ENCODE results near the gene TMEM203.

The TMEM203 gene

GRCh38 chr9:137198902-137199283 lies 6.6 kb downstream of the TMEM203 start:
- ATAC-seq (replicated peaks; ENCODE audit: extremely low read depth, poor library complexity, severe bottlenecking) (no peak), DNase-seq (ENCODE audit: low spot score in 2 of 2) (no peak)
- Mint-ChIP-seq H3K4me1 (peaks cover 11% of the 10 kb centered on the region), H3K27ac (ENCODE audit: low read depth) (no peak overlapping the region), H3K36me3 (ENCODE audit: insufficient read depth) (peaks cover 5% of the 10 kb centered on the region), H3K9me3 (no peaks in the 10 kb centered on the region), H3K4me3 (peak overlapping the region; percentile 78), H3K27me3 (no peaks in the 10 kb centered on the region)

- H3K36me3 Mint-ChIP-seq (ENCODE audit: insufficient read depth) = peaks cover 5% of the 10 kb centered on the region
- DNase-seq (ENCODE audit: low spot score in 2 of 2) = no peak
- H3K27me3 Mint-ChIP-seq = no peaks in the 10 kb centered on the region
- H3K27ac Mint-ChIP-seq (ENCODE audit: low read depth) = no peak overlapping the region
- ATAC-seq (replicated peaks; ENCODE audit: extremely low read depth, poor library complexity, severe bottlenecking) = no peak
- H3K9me3 Mint-ChIP-seq = no peaks in the 10 kb centered on the region
- peak overlapping the region; percentile 78 for H3K4me3 Mint-ChIP-seq
- H3K4me1 Mint-ChIP-seq = peaks cover 11% of the 10 kb centered on the region
These were observed 7.2 kb downstream of the TMEM203 start for GRCh38 chr9:137198051-137198901.

GRCh38 chr9:137195525-137196220 lies 9.8 kb downstream of the TMEM203 start:
- H3K4me3 Mint-ChIP-seq = no peak overlapping the region

GRCh38 chr9:137194909-137195308 lies 10.5 kb downstream of the TMEM203 start:
- H3K9me3 Mint-ChIP-seq = no peaks in the 10 kb centered on the region
- peaks cover 5% of the 10 kb centered on the region for H3K36me3 Mint-ChIP-seq (ENCODE audit: insufficient read depth)
- no peaks in the 10 kb centered on the region for H3K4me1 Mint-ChIP-seq
- no peak for DNase-seq (ENCODE audit: low spot score in 2 of 2)
- H3K27ac Mint-ChIP-seq (ENCODE audit: low read depth) = no peak overlapping the region
- H3K4me3 Mint-ChIP-seq = no peak overlapping the region
- no peak for ATAC-seq (replicated peaks; ENCODE audit: extremely low read depth, poor library complexity, severe bottlenecking)
- no peaks in the 10 kb centered on the region for H3K27me3 Mint-ChIP-seq

More at GRCh38 chr9:137195525-137196220, 9.8 kb downstream of the TMEM203 start:
- no peak for DNase-seq (ENCODE audit: low spot score in 2 of 2)
- H3K4me1 Mint-ChIP-seq = no peaks in the 10 kb centered on the region
- ATAC-seq (replicated peaks; ENCODE audit: extremely low read depth, poor library complexity, severe bottlenecking) = no peak
- no peaks in the 10 kb centered on the region for H3K27me3 Mint-ChIP-seq
- H3K27ac Mint-ChIP-seq (ENCODE audit: low read depth) = no peak overlapping the region
- H3K36me3 Mint-ChIP-seq (ENCODE audit: insufficient read depth) = peaks cover 5% of the 10 kb centered on the region
- no peaks in the 10 kb centered on the region for H3K9me3 Mint-ChIP-seq

- Mint-ChIP-seq H3K27me3 (no peaks in the 10 kb centered on the region), H3K4me1 (peaks cover 3% of the 10 kb centered on the region), H3K36me3 (ENCODE audit: insufficient read depth) (peaks cover 4% of the 10 kb centered on the region), H3K4me3 (no peak overlapping the region), H3K27ac (ENCODE audit: low read depth) (no peak overlapping the region), H3K9me3 (no peaks in the 10 kb centered on the region)
- DNase-seq (ENCODE audit: low spot score in 2 of 2) = no peak
- ATAC-seq (replicated peaks; ENCODE audit: extremely low read depth, poor library complexity, severe bottlenecking) = no peak
These were observed 11.1 kb downstream of the TMEM203 start for GRCh38 chr9:137194388-137194787.

- no peak for DNase-seq (ENCODE audit: low spot score in 2 of 2)
- ATAC-seq (replicated peaks; ENCODE audit: extremely low read depth, poor library complexity, severe bottlenecking) = no peak
- peaks cover 9% of the 10 kb centered on the region for H3K4me1 Mint-ChIP-seq
- H3K4me3 Mint-ChIP-seq = no peak overlapping the region
- no peaks in the 10 kb centered on the region for H3K27me3 Mint-ChIP-seq
- peaks cover 8% of the 10 kb centered on the region for H3K36me3 Mint-ChIP-seq (ENCODE audit: insufficient read depth)
- no peak overlapping the region for H3K27ac Mint-ChIP-seq (ENCODE audit: low read depth)
- no peaks in the 10 kb centered on the region for H3K9me3 Mint-ChIP-seq
These were observed 11.7 kb downstream of the TMEM203 start for GRCh38 chr9:137193771-137194170.

- Mint-ChIP-seq H3K9me3 (no peaks in the 10 kb centered on the region), H3K36me3 (ENCODE audit: insufficient read depth) (peaks cover 15% of the 10 kb centered on the region), H3K4me3 (no peak overlapping the region), H3K4me1 (peaks cover 9% of the 10 kb centered on the region), H3K27me3 (no peaks in the 10 kb centered on the region), H3K27ac (ENCODE audit: low read depth) (no peak overlapping the region)
- ATAC-seq (replicated peaks; ENCODE audit: extremely low read depth, poor library complexity, severe bottlenecking) (no peak), DNase-seq (ENCODE audit: low spot score in 2 of 2) (no peak)
These were observed 12.6 kb downstream of the TMEM203 start for GRCh38 chr9:137192859-137193258.

GRCh38 chr9:137192448-137192780 lies 13.0 kb downstream of the TMEM203 start:
- no peak for DNase-seq (ENCODE audit: low spot score in 2 of 2)
- Mint-ChIP-seq H3K4me1 (peaks cover 13% of the 10 kb centered on the region), H3K36me3 (ENCODE audit: insufficient read depth) (peaks cover 19% of the 10 kb centered on the region), H3K27me3 (no peaks in the 10 kb centered on the region), H3K9me3 (no peaks in the 10 kb centered on the region), H3K27ac (ENCODE audit: low read depth) (no peak overlapping the region), H3K4me3 (no peak overlapping the region)
- no peak for ATAC-seq (replicated peaks; ENCODE audit: extremely low read depth, poor library complexity, severe bottlenecking)

- Mint-ChIP-seq H3K4me3 (no peak overlapping the region), H3K9me3 (no peaks in the 10 kb centered on the region), H3K4me1 (peaks cover 18% of the 10 kb centered on the region), H3K36me3 (ENCODE audit: insufficient read depth) (peaks cover 20% of the 10 kb centered on the region), H3K27me3 (no peaks in the 10 kb centered on the region), H3K27ac (ENCODE audit: low read depth) (no peak overlapping the region)
- ATAC-seq (replicated peaks; ENCODE audit: extremely low read depth, poor library complexity, severe bottlenecking) (no peak), DNase-seq (ENCODE audit: low spot score in 2 of 2) (no peak)
These were observed 13.6 kb downstream of the TMEM203 start for GRCh38 chr9:137191691-137192447.

GRCh38 chr9:137191245-137191644 lies 14.2 kb downstream of the TMEM203 start:
- Mint-ChIP-seq H3K4me3 (peak overlapping the region; percentile 63), H3K27ac (ENCODE audit: low read depth) (peak overlapping the region; percentile 87), H3K9me3 (no peaks in the 10 kb centered on the region), H3K4me1 (peaks cover 18% of the 10 kb centered on the region), H3K36me3 (ENCODE audit: insufficient read depth) (peaks cover 20% of the 10 kb centered on the region), H3K27me3 (no peaks in the 10 kb centered on the region)
- ATAC-seq (replicated peaks; ENCODE audit: extremely low read depth, poor library complexity, severe bottlenecking) = no peak
- DNase-seq (ENCODE audit: low spot score in 2 of 2) = no peak

- no peak for ATAC-seq (replicated peaks; ENCODE audit: extremely low read depth, poor library complexity, severe bottlenecking)
These were observed 15.1 kb downstream of the TMEM203 start for GRCh38 chr9:137190315-137190856.

More at GRCh38 chr9:137190315-137190856, 15.1 kb downstream of the TMEM203 start:
- peaks cover 18% of the 10 kb centered on the region for H3K4me1 Mint-ChIP-seq
- H3K27me3 Mint-ChIP-seq = no peaks in the 10 kb centered on the region
- H3K36me3 Mint-ChIP-seq (ENCODE audit: insufficient read depth) = peaks cover 20% of the 10 kb centered on the region
- DNase-seq (ENCODE audit: low spot score in 2 of 2) = no peak
- peak overlapping the region; percentile 63 for H3K4me3 Mint-ChIP-seq
- H3K9me3 Mint-ChIP-seq = no peaks in the 10 kb centered on the region
- H3K27ac Mint-ChIP-seq (ENCODE audit: low read depth) = peak overlapping the region; percentile 87

Measured in central memory CD8-positive, alpha-beta T cell (primary cell).